D721Med (cell line): Measurements from ENCODE around the gene SLC9A1.

Experiments
- DNase-seq: peaks from one replicate; pipeline ENCODE4 v3.0.0; 2011; ENCODE audit warnings: low spot score; ENCODE audit not compliant: insufficient read length
- FAIRE-seq: peaks from 2 replicates; lab custom pipeline; 2011; peaks lifted over from hg19 to GRCh38; lab: Jason Lieb, UNC
- TF ChIP-seq, protein P1 (sequence below): IDR thresholded peaks from 2 replicates; pipeline ENCODE4 v1.5.1; 2012; ENCODE audit warnings: mild to moderate bottlenecking, control low read depth; ENCODE audit not compliant: insufficient read depth; ENCODE audit errors: missing control alignments

Gene SLC9A1

DNA sequence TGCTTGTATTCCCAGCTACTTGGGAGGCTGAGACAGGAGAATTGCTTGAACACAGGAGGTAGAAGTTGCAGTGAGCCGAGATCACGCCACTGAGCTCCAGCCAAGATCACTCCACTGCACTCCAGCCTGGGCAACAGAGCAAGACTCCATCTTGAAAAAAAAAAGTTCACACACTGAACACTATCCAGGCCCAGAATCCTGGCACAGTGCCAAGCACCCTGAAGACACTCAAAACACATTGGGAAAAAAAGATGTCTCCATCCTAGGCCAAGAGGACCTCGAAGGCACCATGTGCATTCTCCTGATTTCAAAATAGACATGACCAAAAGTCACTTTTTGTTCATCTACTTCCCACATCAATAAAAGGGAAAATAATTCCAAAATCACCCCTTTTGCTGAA is 38.7 kb downstream of the SLC9A1 start:
- TF ChIP-seq, protein P1, sequence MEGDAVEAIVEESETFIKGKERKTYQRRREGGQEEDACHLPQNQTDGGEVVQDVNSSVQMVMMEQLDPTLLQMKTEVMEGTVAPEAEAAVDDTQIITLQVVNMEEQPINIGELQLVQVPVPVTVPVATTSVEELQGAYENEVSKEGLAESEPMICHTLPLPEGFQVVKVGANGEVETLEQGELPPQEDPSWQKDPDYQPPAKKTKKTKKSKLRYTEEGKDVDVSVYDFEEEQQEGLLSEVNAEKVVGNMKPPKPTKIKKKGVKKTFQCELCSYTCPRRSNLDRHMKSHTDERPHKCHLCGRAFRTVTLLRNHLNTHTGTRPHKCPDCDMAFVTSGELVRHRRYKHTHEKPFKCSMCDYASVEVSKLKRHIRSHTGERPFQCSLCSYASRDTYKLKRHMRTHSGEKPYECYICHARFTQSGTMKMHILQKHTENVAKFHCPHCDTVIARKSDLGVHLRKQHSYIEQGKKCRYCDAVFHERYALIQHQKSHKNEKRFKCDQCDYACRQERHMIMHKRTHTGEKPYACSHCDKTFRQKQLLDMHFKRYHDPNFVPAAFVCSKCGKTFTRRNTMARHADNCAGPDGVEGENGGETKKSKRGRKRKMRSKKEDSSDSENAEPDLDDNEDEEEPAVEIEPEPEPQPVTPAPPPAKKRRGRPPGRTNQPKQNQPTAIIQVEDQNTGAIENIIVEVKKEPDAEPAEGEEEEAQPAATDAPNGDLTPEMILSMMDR, result no peak
- FAIRE-seq, result no peak
- DNase-seq, result no peak

DNA sequence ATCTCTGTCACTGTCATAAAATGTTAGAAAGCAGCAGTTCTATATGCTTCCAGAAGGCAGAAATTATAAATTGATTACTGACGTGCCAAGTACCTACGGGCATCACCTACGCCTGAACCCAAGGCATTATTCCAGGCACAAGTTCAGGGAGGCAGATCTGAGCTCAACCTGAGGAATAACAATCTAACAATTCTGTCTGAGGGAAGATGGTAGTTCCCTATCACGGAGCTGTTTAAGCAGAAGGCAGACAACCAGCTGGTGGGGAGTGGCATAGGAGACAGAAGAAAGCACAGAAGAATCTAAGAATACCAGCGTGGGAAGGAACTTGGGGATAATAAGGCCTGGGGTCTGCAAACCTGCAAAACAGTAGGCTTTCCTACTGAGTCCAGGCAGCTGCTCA is 40.4 kb downstream of the SLC9A1 start:
- DNase-seq (no peak), FAIRE-seq (no peak)
- TF ChIP-seq, protein P1, result no peak

DNA sequence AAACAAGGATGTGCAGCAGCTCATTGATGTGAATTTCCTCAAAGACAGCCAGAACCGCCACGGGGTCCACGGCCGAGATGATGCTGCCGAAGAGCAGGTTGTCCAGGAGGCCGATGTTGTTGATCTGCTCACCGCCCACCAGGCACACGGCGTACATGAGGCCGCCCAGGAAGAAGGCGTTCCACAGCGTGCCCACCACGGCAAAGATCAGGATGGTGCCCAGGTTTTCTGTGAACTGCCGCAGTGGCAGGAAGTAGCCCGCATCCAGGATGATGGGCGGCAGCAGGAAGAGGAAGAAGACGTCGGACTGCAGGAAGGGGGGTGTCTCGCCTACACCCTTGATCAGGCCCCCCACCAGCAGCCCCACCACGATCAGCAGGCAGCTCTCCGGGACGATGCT is 41.1 kb downstream of the SLC9A1 start:
- DNase-seq (no peak), FAIRE-seq (no peak)
- TF ChIP-seq, protein P1, result no peak

DNA sequence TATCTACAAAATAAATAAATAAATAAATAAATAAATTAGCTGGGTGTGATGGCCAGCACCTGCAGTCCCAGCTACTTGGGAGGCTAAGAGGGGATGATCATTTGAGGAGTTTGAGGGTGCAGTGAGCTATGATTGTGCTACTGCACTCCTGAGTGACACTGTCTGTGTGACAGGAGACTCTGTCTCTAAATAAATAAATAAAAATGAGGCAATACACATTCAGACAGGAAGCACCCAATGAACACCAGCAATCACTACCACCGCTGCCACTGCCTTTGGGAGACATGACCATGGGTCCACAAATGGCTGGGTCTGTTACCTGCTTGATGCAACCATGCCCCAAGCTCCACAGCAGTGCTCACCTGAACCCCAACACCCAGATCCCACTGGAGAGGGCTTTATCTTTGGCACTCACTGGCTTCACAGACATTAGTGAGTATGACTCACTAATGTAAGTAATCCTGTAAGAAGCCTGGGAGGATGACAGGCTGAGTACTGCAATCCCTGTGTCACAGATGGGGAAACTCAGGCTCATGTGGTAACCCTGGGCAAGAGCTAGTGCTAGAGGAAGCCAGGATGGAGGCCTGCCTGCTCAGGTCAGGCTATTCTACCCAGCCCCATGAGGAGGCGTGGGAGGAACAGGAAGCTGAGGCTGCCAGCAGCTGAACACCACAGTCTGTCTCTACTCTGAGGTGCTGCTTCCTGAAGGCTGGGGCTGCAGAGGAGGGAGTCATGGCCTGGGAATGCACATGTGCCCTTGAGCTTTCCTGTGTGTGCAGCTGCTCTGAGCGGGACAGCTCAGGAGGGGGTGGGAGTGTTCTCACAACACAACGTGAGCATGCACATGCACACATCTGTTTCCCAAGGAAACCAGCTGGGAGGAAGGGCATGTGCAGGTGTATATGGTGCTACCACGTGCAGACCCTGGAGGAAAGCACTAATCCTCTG is 43.0 kb downstream of the SLC9A1 start:
- FAIRE-seq (no peak), DNase-seq (peak; percentile 29)
- TF ChIP-seq, protein P1, result peak; percentile 8

DNA sequence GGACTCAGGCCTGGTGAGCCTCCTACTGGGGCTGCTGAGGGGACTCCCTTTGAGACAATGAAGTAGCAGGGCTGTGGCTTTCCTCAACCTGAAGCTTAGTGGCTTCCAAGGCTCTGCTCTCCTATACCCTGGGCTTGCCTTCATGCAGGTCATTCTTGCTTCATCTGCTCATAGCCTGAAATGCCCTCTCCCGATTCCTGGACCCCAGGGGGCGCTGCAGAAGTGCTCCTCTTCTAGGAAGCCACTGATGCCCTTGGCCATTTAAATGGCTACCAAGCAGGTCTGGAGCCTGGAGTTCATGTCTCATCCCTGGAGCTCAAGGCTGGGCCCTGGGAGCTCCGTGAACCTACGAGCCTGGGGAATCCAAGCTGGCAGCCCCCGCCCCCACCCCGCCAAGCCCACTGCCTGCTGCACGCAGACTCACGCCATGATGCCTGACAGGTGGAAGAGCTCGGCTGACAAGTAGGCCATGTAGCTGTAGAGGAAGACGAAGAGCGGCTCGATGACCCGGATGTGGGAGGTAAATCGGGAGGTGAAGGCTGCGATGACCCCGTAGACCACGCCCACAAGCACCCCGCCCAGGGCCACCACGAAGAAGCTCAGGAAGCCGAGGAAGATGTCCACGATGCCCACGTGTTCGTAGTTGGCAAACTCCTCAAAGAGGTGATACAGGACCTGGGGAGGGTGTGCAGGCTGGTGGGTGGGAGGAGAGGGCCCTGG is 45.7 kb downstream of the SLC9A1 start:
- DNase-seq (no peak), FAIRE-seq (no peak)
- TF ChIP-seq, protein P1, result peak; percentile 16

DNA sequence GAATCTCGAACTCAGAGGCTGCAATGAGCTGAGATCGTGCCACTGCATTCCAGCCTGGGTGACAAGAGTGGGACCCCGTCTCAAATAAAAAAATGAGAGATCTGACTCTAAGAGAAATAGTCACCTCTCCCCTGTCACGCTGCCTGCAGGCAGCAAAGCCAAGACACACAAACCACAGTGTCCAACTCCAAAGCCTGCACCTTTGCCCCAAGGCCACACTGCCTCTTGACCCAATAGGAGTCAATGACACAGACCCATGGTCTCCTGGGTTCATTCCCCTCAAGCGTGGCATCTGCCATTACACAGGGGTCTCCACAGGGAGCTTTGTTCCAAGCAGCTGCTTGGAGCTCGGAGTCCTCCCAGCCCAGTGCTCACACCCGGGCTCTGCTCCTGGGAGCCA is 46.3 kb downstream of the SLC9A1 start:
- no peak for DNase-seq
- TF ChIP-seq, protein P1, result no peak
- no peak for FAIRE-seq
